RWPE2 (cell line): Measurements from ENCODE around the gene IGFBP6.

Experiments
- ATAC-seq: fragments of 200-7000 bp; cut with Tn5 transposase; 3 replicates; pipeline ENCODE4 v1.9.1; 2021; ENCODE audit warnings: low read depth
- DNase-seq: peaks from one replicate; pipeline ENCODE4 v3.0.0-alpha.2; 2020; ENCODE audit warnings: low spot score
- H3K27ac ChIP-seq: fragments of 450-650 bp; 2 replicates; pipeline ENCODE4 v1.5.1; 2017; ENCODE audit warnings: mild to moderate bottlenecking; ENCODE audit not compliant: poor library complexity, severe bottlenecking
- H3K27me3 ChIP-seq: fragments of 250-450 bp; sonication (Bioruptor Pico); 2 replicates; pipeline ENCODE4 v1.5.1; 2021; ENCODE audit warnings: mild to moderate bottlenecking, moderate library complexity; ENCODE audit not compliant: insufficient read depth, poor library complexity, severe bottlenecking
- H3K36me3 ChIP-seq: fragments of 250-450 bp; sonication (Bioruptor Pico); 2 replicates; pipeline ENCODE4 v1.5.1; 2020; ENCODE audit warnings: low read depth, mild to moderate bottlenecking, moderate library complexity
- H3K4me1 ChIP-seq: fragments of 250-450 bp; sonication (Bioruptor Pico); 2 replicates; pipeline ENCODE4 v1.5.1; 2021; ENCODE audit warnings: mild to moderate bottlenecking, moderate library complexity; ENCODE audit not compliant: insufficient read depth, poor library complexity, severe bottlenecking
- H3K4me3 ChIP-seq: fragments of 250-450 bp; sonication (Bioruptor Pico); 2 replicates; pipeline ENCODE4 v1.5.1; 2021; ENCODE audit warnings: mild to moderate bottlenecking, moderate library complexity; ENCODE audit not compliant: severe bottlenecking
- H3K9me3 ChIP-seq: fragments of 250-450 bp; sonication (Bioruptor Pico); 2 replicates; pipeline ENCODE4 v1.5.1; 2021; ENCODE audit warnings: mild to moderate bottlenecking, moderate library complexity; ENCODE audit not compliant: severe bottlenecking
- CTCF ChIP-seq: fragments of 450-650 bp; IDR thresholded peaks from one replicate; pipeline ENCODE4 v1.5.1; 2017; ENCODE audit warnings: mild to moderate bottlenecking, moderate library complexity; ENCODE audit not compliant: poor library complexity, severe bottlenecking

The IGFBP6 gene

GRCh38 chr12:53115891-53116648, 18.6 kb downstream of the IGFBP6 start:
- DNase-seq, result no peak
- Histone ChIP-seq H3K4me1 (no peaks in the 10 kb centered on the region), H3K4me3 (no peak overlapping the region), H3K9me3 (no peaks in the 10 kb centered on the region), H3K27me3 (no peaks in the 10 kb centered on the region), H3K27ac (no peak overlapping the region), H3K36me3 (no peaks in the 10 kb centered on the region)
- no peak for ATAC-seq
- TF ChIP-seq CTCF, result no peak

DNA sequence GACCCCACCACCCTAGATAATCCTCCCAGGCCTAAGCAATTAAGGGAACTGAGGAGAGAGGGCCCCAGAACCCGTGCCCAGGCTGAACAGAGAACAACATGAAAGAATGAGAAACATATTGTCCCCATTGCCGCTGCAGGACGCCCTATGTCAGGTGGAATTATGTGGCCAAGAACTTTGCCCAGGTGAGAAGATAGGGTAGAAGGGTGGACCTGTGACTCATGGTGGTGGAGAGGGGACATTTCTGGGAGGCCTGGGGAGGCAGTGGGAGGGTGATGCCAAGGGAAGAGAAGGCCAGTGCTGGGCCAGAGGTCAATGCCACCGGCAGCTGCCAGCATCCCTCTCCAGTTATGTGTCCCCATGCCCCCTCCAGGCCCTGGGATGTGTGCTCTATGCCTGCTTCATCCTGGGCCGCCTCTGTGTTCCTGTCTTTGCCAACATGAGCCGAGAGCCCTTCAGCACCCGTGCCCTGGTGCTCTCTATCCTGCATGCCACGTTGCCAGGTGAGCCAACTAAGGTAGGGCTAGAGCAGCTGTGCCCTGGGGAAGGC, 21.4 kb downstream of the IGFBP6 start:
- Histone ChIP-seq H3K36me3 (no peaks in the 10 kb centered on the region), H3K9me3 (no peaks in the 10 kb centered on the region), H3K27me3 (no peaks in the 10 kb centered on the region), H3K4me3 (no peak overlapping the region), H3K4me1 (no peaks in the 10 kb centered on the region), H3K27ac (no peak overlapping the region)
- ATAC-seq (no peak), DNase-seq (no peak)
- TF ChIP-seq CTCF, result no peak

DNA sequence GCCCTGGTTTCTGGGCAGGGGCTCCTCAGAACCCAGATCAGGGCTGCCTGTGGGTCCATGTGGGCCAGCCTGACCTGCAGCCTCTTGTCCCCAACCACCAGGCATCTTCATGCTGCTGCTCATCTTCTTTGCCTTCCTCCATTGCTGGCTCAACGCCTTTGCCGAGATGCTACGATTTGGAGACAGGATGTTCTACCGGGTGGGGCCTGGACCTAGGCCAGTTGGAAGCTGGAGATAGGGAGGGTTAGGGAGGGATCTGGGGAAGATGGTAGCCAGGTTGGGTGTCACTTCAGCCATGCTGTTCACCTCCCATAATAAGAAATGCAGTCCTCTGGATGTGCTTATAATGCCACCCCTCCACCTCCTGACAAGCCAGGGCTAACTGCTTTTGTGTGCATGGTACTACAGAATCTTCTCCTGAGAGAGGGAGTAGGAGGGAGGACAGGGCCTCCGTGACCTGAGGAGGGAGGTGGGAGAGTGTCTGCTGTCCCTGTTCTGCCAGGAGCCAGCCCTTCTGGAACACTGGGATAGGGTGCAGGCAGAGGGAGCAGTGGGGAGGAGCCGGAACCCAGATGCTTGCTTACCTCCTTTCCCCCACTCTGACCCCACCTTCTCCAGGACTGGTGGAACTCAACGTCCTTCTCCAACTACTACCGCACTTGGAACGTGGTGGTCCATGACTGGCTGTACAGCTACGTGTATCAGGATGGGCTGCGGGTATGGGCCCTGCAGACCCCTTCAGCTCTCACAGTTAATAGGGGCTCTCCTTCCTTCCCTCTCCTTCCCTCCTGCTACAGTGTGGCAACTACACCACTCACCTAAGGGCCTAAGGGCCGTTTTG, 23.4 kb downstream of the IGFBP6 start:
- TF ChIP-seq CTCF, result no peak

GRCh38 chr12:53122961-53123468, 25.5 kb downstream of the IGFBP6 start:
- no peak overlapping the region for H3K4me3 ChIP-seq
- no peaks in the 10 kb centered on the region for H3K27me3 ChIP-seq
- H3K9me3 ChIP-seq, result no peaks in the 10 kb centered on the region
- TF ChIP-seq CTCF, result no peak
- H3K36me3 ChIP-seq, result no peaks in the 10 kb centered on the region
- DNase-seq, result no peak
- ATAC-seq, result no peak
- no peaks in the 10 kb centered on the region for H3K4me1 ChIP-seq
- no peak overlapping the region for H3K27ac ChIP-seq

More for the DNA sequence above, 23.4 kb downstream of the IGFBP6 start:
- H3K27ac ChIP-seq, result no peak overlapping the region
- no peaks in the 10 kb centered on the region for H3K27me3 ChIP-seq
- no peaks in the 10 kb centered on the region for H3K4me1 ChIP-seq
- no peak overlapping the region for H3K4me3 ChIP-seq
- no peak for ATAC-seq
- DNase-seq, result no peak
- H3K9me3 ChIP-seq, result no peaks in the 10 kb centered on the region
- no peaks in the 10 kb centered on the region for H3K36me3 ChIP-seq
